Stimulated activated naive CD8-positive, alpha-beta T cell treated with anti-CD3 and anti-CD28 coated beads, Interleukin-15, amount 100 ng/mL, for 72 hours (primary cell): ENCODE data around the gene PHKG2.
"Not testable (repeated sequence)": the region's sequence is repeated elsewhere in the genome, so short reads cannot be mapped to it uniquely, and the experiment has no call there.

Source experiments
- ATAC-seq: fragments of 150-1000 bp; cut with Tn5 transposase; 2 replicates; pipeline ENCODE4 v1.10.0; 2021; ENCODE audit warnings: mild to moderate bottlenecking, moderate library complexity
- DNase-seq, 2 donors: peaks; one replicate each; pipeline ENCODE4 v3.0.0; 2021 to 2022
- H3K27ac Mint-ChIP-seq, 2 donors: one replicate each; pipeline ENCODE4 v1.8.0; 2022; ENCODE audit warnings: mild to moderate bottlenecking in 2 of 2, mixed read lengths in 2 of 2, moderate library complexity in 2 of 2
- H3K27me3 Mint-ChIP-seq: one replicate; pipeline ENCODE4 v1.8.0; 2022; ENCODE audit warnings: mixed read lengths
- H3K4me1 Mint-ChIP-seq: one replicate; pipeline ENCODE4 v1.8.0; 2022; ENCODE audit warnings: mild to moderate bottlenecking, mixed read lengths
- H3K4me3 Mint-ChIP-seq, 2 donors: one replicate each; pipeline ENCODE4 v1.8.0; 2022; ENCODE audit warnings: mild to moderate bottlenecking in 2 of 2, mixed read lengths in 2 of 2, moderate library complexity in 1 of 2
- H3K9me3 Mint-ChIP-seq, 2 donors: one replicate each; pipeline ENCODE4 v1.8.0; 2022; ENCODE audit warnings: mixed read lengths in 2 of 2

The PHKG2 gene, protein sequence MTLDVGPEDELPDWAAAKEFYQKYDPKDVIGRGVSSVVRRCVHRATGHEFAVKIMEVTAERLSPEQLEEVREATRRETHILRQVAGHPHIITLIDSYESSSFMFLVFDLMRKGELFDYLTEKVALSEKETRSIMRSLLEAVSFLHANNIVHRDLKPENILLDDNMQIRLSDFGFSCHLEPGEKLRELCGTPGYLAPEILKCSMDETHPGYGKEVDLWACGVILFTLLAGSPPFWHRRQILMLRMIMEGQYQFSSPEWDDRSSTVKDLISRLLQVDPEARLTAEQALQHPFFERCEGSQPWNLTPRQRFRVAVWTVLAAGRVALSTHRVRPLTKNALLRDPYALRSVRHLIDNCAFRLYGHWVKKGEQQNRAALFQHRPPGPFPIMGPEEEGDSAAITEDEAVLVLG

DNA sequence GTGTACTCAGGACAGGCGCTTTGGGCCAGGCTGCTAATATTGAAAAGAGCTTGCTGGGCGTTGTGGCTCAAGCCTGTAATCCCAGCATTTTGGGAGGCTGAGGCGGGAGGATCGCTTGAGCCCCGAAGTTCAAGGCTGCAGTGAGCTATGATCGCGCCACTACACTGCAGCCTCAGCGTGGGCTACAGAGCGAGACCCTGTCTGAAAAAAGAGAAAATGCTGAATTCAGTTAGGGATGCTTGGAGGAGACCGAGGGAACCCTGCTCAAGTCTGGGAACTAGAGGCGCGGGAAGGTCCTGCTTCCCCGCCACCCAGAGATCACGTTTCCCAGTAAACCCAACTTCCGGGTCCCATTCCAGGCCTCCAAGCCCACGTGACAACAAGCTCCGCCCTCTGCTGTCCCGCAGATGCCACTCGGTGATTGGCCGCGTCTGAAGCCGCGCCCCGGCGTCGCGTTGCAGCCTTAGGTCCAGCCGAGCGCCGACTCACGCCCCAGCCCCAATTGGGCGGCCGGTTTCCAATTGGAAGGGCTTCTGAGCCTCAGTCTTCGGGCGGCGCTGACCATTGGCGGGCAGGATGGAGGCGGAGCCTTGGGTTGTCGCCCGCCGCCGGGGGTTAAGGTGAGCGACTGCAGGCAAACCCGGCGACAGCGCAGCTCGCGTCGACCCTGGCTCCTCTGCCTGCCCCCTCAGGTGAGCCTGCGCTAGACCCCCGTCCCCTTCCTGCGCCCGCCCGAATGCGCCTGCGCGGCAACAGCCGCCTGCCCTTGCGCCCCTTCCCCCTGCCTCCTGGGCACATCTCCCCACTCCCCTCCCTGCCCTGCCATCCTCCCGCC lies at the start of gene PHKG2:
TSS of gene PHKG2 (plus strand) at position 627 of the 835 bp plus-strand sequence. CDS start 396 bp downstream, outside the sequence.
- Mint-ChIP-seq H3K4me3 (peak within 1 kb of the TSS; percentile 97 to 98), H3K4me1 (peaks cover 35% of the 10 kb centered on the region), H3K27ac (peak within 1 kb of the TSS; percentile 95 to 97), H3K9me3 (no peaks in the 10 kb centered on the region), H3K27me3 (no peaks in the 10 kb centered on the region)
- peak; percentile 97 to 98 for DNase-seq
- peak; percentile 98 for ATAC-seq

DNA sequence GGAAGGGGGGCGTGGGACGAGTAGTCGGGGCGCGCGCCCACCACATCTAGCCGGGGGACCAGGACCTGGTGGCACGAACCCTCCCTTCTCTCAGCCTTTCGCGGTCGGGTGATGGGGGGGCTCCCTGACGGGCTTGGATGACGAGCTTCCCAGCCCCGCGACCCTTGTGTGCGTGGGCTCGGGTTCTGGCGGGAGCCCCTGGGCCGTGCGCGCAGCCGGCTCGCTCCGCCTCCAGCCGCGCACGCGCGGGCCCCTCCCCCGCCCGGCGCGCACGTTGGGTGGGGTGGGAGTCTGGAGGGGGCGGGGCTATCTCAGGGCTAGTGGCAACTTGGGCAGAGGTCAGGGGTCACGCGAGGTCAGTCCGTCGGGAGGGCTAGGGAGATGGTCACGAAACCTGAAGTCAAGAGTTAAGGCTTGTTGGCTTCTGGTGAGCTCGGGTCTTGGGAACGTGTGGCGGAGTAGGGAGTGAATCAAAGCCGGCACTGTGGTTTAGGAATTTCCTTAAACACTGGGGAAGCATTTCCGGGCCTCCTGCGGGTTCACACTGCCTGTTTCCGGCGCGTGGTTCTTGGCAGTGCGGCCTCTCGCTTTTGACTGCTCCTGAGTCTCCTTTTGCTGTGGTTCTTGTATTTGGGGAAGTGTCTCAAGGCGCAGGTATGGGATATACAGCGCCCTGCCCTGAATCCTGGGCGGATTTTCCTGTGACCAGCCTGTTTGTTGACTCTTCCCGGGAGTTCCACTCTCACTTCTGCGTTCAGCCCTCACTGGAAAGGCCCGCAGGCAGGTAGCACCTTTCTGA lies 49.2 kb upstream of the PHKG2 start, which contains the start of gene SRCAP:
TSS of gene SRCAP (plus strand) at position 356 of the 799 bp plus-strand sequence. CDS start 1,654 bp downstream, outside the sequence.
- DNase-seq (peak; percentile 84 to 89), ATAC-seq (peak; percentile 51)
- H3K9me3 Mint-ChIP-seq: no peaks in the 10 kb centered on the region
- peak within 1 kb of the TSS; percentile 84 to 98 for H3K4me3 Mint-ChIP-seq
- peaks cover 46% of the 10 kb centered on the region for H3K4me1 Mint-ChIP-seq
- peak within 1 kb of the TSS; percentile 100 for H3K27ac Mint-ChIP-seq
- H3K27me3 Mint-ChIP-seq: no peaks in the 10 kb centered on the region

DNA sequence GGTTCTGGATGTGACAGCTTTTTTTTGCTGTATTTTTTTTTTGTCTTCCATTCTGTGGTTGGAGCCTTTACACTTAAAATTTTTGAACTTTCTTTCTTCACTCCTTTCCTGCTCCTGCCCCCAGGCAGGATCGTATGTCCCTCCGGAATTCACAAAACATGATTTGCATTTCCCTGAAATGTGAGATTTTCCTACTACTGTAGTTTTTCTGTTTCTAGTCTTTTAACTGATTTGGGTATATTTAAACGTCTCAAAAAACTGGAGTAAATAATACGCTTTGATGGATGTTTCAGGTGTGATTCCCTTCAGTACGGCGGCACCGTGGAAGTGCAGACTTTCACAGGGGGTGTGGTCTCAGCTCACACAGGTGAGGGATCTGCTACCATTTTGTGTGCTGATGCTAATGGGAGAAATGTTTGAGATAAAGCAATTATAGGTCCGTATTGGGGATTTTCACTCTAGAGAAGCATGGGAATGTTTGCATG lies 48.6 kb upstream of the PHKG2 start:
- peaks cover 45% of the 10 kb centered on the region for H3K4me1 Mint-ChIP-seq
- H3K9me3 Mint-ChIP-seq: no peaks in the 10 kb centered on the region
- DNase-seq (no peak), ATAC-seq (no peak)
- H3K27ac Mint-ChIP-seq: peak overlapping the region; percentile 89 to 98
- H3K4me3 Mint-ChIP-seq: peak overlapping the region; percentile 84 to 98
- H3K27me3 Mint-ChIP-seq: no peaks in the 10 kb centered on the region

DNA sequence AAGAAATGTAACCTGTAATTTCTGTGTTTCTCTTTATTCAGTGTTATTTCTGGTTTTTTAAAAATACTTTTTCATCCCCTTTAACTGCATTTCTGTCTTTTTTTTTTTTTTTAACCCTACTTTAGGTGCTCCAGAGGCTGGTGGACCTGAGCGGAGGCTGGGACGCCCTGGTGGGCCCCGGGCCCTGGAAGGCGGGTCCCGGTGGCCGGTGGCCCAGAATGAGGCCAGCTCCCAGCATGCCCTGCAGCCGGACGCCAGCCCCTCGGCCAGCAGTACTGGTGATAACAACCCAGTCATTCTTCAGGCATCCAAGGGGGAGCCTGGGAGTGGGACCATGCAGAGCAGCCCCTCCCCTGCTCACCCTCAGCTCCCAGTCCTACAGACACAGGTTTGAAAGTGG lies 47.7 kb upstream of the PHKG2 start:
- no peak for ATAC-seq
- Mint-ChIP-seq H3K4me1 (peaks cover 45% of the 10 kb centered on the region), H3K9me3 (no peaks in the 10 kb centered on the region), H3K27ac (peak overlapping the region in 1 of 2 donors; percentile 21), H3K4me3 (peak overlapping the region; percentile 84 to 98), H3K27me3 (no peaks in the 10 kb centered on the region)
- DNase-seq: no peak

DNA sequence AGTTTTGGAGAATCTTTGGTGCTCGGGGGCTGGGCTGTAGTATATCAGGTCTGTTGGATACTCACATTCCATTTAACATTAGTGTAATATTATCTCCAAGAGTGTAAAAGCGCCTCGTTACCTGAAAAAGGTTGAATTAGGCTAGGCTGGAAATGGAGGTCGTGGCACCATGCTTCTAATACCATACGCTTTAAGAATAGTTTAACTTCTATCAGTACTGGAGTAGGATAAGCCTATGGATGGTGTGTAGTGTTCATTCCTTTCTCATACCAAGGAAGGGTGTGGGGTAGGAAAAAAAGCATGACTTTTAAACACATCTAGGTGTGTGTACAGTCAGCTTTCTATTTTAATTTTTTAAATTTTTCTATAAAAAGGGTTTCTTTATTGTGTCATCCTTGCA lies 47.3 kb upstream of the PHKG2 start:
- DNase-seq: no peak
- no peaks in the 10 kb centered on the region for H3K9me3 Mint-ChIP-seq
- H3K4me3 Mint-ChIP-seq: peak overlapping the region in 1 of 2 donors; percentile 35
- H3K4me1 Mint-ChIP-seq: peaks cover 45% of the 10 kb centered on the region
- no peaks in the 10 kb centered on the region for H3K27me3 Mint-ChIP-seq
- no peak for ATAC-seq
- peak overlapping the region in 1 of 2 donors; percentile 21 for H3K27ac Mint-ChIP-seq

DNA sequence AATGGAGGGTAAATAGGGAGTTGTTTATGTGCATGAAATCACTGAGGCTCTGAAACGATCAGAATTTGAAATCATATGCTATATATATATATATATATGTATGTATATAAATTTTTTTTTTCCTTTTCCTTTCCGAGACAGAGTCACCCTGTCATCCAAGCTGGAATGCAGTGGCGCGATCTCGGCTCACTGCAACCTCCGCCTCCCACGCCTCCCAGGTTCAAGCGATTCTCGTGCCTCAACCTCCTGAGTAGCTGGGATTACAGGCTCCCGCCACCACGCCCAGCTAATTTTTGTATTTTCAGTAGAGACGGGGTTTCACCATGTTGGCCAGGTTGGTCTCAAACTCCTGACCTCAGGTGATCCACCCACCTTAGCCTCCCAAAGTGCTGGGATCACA lies 45.2 kb upstream of the PHKG2 start:
- not testable (repeated sequence) for ATAC-seq, DNase-seq, H3K27ac Mint-ChIP-seq, H3K4me3 Mint-ChIP-seq, H3K27me3 Mint-ChIP-seq, H3K9me3 Mint-ChIP-seq
- peaks cover 32% of the 10 kb centered on the region for H3K4me1 Mint-ChIP-seq

DNA sequence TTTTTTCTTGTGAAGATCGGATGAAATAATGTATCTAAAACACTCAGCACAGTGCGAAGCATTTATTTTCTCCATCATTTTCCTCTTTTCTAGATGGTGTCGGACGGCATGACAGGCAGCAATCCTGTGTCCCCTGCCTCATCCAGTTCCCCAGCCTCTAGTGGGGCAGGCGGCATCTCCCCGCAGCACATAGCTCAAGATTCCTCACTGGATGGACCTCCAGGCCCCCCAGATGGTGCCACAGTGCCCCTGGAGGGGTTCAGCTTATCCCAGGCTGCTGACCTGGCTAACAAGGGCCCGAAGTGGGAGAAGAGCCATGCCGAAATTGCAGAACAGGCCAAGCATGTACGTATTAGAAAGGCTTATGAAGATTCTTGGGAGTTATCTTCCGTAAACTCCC lies 44.3 kb upstream of the PHKG2 start:
- Mint-ChIP-seq H3K4me3 (no peak overlapping the region), H3K27me3 (no peaks in the 10 kb centered on the region), H3K4me1 (peaks cover 30% of the 10 kb centered on the region), H3K27ac (no peak overlapping the region), H3K9me3 (no peaks in the 10 kb centered on the region)
- DNase-seq: no peak
- ATAC-seq: no peak

DNA sequence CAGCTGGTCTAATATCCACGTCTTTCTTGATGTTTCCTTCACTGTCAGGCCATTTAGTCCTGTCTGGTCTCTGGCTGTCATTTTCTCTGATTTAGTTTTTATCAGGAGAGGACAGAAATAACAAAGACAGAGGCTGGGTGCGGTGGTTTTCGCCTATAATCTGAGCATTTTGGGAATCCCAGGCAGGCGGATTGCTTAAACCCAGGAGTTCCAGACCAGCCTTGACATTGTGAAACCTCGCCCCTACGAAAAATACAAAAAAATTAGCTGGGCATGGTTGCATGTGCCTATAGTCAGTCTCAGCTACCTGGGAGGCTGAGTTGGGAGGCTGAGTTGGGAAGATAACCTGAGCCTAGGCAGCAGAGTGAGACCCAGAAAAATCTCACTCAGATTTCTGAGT lies 42.2 kb upstream of the PHKG2 start:
- DNase-seq (no peak), ATAC-seq (no peak)
- no peaks in the 10 kb centered on the region for H3K9me3 Mint-ChIP-seq
- H3K4me3 Mint-ChIP-seq: no peak overlapping the region
- H3K4me1 Mint-ChIP-seq: peaks cover 9% of the 10 kb centered on the region
- H3K27ac Mint-ChIP-seq: no peak overlapping the region
- H3K27me3 Mint-ChIP-seq: no peaks in the 10 kb centered on the region

DNA sequence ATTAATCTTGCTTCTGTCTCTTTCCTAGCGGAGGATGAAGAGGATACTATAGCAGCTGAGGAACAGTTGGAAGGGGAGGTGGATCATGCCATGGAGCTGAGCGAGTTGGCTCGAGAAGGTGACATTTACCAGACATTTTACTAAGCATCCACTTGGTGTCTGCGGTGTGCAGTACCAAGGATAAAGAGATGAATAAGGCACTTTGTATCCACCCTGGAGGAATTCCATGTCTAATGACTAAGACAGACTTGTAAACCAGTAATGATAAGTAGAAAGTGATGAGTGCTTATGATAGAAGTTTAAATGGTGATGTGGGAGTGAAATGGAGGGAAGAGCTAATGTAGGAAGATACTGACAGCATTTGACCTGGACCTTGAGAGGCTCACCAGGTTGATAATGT lies 37.3 kb upstream of the PHKG2 start:
- peak overlapping the region in 1 of 2 donors; percentile 47 for H3K27ac Mint-ChIP-seq
- ATAC-seq: no peak
- DNase-seq: no peak
- H3K4me3 Mint-ChIP-seq: no peak overlapping the region
- no peaks in the 10 kb centered on the region for H3K27me3 Mint-ChIP-seq
- no peaks in the 10 kb centered on the region for H3K9me3 Mint-ChIP-seq
- peaks cover 25% of the 10 kb centered on the region for H3K4me1 Mint-ChIP-seq

DNA sequence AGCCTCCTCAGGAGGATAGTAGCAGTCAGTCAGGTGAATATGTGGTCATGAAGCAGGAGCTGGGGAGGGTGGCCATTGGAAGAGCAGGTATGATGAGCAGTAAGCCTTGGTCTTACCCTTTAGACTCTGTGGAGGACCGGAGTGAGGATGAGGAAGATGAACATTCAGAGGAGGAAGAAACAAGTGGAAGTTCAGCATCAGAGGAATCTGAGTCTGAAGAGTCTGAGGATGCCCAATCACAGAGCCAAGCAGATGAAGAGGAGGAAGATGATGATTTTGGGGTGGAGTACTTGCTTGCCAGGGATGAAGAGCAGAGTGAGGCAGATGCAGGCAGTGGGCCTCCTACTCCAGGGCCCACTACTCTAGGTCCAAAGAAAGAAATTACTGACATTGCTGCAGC lies 36.5 kb upstream of the PHKG2 start:
- ATAC-seq: no peak
- DNase-seq: no peak
- no peak overlapping the region for H3K27ac Mint-ChIP-seq
- H3K4me1 Mint-ChIP-seq: peaks cover 33% of the 10 kb centered on the region
- no peaks in the 10 kb centered on the region for H3K9me3 Mint-ChIP-seq
- H3K27me3 Mint-ChIP-seq: no peaks in the 10 kb centered on the region
- H3K4me3 Mint-ChIP-seq: no peak overlapping the region

DNA sequence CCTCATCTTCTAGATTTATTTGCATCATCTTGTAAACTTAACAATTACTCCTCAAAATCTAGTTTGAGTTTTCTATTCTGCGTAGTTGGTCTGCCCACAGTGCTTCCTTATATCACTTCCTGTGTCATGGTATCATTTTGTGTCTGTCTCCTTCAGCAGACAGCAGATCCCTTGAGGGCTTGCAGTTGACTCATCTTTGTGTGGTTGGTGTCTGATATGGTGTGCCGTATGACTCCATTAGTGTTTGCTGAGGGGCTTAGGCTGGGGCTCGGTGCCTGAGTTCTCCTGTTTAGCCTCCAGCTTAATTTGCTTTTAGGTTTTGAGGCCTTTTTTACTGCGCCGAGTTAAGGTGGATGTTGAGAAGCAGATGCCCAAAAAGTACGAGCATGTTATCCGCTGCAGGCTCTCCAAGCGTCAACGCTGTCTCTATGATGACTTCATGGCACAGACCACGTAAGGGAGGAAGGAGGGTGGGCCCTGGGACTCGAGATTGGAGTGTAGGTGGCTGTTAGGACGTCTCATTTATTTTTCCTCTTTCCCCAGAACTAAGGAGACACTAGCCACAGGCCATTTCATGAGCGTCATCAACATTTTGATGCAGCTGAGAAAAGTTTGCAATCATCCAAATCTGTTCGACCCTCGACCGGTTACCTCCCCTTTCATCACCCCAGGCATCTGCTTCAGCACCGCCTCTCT lies 32.3 kb upstream of the PHKG2 start:
- Mint-ChIP-seq H3K4me1 (peaks cover 38% of the 10 kb centered on the region), H3K4me3 (peak overlapping the region; percentile 59 to 81), H3K9me3 (no peaks in the 10 kb centered on the region), H3K27ac (peak overlapping the region; percentile 90 to 98), H3K27me3 (no peaks in the 10 kb centered on the region)
- ATAC-seq: peak; percentile 100
- peak; percentile 44 to 64 for DNase-seq

DNA sequence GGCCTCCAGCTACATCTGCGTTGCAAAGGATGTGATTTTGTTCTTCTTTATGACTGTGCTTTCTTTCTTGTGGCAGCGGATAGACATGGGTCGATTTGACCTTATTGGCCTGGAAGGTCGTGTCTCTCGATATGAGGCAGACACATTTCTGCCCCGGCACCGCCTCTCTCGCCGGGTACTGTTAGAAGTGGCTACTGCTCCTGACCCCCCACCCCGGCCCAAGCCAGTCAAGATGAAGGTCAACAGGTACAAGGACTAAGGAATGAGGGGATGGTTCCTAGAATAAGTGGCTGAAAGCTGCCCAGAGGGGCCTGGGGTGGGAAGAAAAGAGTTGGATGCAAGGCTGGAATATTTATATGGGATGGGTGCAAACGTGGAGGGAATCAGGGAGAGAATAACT lies 28.1 kb upstream of the PHKG2 start:
- H3K27ac Mint-ChIP-seq: peak overlapping the region in 1 of 2 donors; percentile 5
- no peak for DNase-seq
- H3K4me1 Mint-ChIP-seq: peaks cover 45% of the 10 kb centered on the region
- no peaks in the 10 kb centered on the region for H3K9me3 Mint-ChIP-seq
- H3K27me3 Mint-ChIP-seq: no peaks in the 10 kb centered on the region
- ATAC-seq: no peak
- H3K4me3 Mint-ChIP-seq: no peak overlapping the region

DNA sequence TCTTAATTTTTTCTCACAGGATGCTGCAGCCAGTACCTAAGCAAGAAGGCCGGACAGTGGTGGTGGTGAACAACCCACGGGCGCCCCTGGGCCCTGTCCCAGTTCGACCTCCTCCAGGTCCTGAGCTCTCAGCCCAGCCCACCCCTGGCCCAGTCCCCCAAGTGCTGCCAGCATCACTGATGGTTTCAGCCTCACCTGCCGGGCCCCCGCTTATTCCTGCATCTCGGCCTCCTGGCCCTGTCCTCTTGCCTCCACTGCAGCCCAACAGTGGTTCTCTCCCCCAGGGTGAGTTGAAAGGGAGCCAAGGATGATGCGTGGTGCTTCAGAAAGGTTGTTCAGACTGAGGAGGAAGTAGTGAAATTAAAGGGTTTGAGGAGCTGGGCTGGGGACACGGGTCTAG lies 27.5 kb upstream of the PHKG2 start:
- Mint-ChIP-seq H3K27ac (peak overlapping the region in 1 of 2 donors; percentile 5), H3K4me1 (peaks cover 39% of the 10 kb centered on the region), H3K27me3 (no peaks in the 10 kb centered on the region), H3K4me3 (no peak overlapping the region), H3K9me3 (no peaks in the 10 kb centered on the region)
- ATAC-seq (no peak), DNase-seq (no peak)

DNA sequence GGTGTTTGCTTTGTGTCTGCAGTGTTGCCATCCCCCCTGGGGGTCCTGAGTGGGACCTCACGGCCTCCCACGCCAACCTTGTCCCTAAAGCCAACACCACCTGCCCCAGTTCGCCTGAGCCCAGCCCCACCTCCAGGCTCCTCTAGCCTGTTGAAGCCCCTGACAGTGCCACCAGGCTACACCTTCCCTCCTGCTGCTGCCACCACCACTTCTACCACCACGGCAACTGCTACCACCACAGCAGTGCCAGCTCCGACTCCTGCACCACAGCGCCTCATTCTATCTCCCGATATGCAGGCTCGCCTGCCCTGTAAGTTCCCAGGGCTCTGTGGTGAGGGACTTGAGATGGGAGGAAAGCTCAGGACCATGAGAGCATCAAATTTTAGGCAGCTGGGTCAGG lies 27.1 kb upstream of the PHKG2 start:
- H3K27ac Mint-ChIP-seq: peak overlapping the region in 1 of 2 donors; percentile 59
- ATAC-seq (no peak), DNase-seq (no peak)
- H3K9me3 Mint-ChIP-seq: no peaks in the 10 kb centered on the region
- no peaks in the 10 kb centered on the region for H3K27me3 Mint-ChIP-seq
- peaks cover 34% of the 10 kb centered on the region for H3K4me1 Mint-ChIP-seq
- H3K4me3 Mint-ChIP-seq: no peak overlapping the region
